T-helper 2 cell (primary cell): ENCODE measurements around the gene KIF4B.

Experiments used
- DNase-seq, 5 experiments: peaks; one replicate each; pipeline versions ENCODE4 v3.0.0 to v3.0.0-alpha.2; 2012 to 2022

Gene KIF4B

DNA sequence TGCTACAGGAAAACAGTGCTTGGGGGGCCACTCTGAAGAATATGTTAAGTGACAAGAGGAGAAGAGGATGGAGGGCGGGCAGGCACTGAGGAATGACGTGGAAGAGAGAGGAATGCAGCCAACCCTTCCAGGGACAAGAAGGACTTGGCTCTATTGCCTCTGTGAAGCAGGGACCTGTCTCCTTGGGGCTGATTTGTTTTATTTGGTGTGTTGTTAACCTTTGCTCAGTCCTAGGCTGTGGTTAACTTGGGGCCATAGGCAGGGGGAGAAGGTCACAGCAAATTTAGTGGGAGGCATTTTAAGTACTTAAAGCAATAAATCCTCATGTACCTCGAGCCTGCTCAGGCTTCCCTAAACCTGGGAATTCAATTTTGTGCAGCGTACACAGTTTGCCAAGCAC is 39.9 kb downstream of the KIF4B start:
- DNase-seq, result no peak

DNA sequence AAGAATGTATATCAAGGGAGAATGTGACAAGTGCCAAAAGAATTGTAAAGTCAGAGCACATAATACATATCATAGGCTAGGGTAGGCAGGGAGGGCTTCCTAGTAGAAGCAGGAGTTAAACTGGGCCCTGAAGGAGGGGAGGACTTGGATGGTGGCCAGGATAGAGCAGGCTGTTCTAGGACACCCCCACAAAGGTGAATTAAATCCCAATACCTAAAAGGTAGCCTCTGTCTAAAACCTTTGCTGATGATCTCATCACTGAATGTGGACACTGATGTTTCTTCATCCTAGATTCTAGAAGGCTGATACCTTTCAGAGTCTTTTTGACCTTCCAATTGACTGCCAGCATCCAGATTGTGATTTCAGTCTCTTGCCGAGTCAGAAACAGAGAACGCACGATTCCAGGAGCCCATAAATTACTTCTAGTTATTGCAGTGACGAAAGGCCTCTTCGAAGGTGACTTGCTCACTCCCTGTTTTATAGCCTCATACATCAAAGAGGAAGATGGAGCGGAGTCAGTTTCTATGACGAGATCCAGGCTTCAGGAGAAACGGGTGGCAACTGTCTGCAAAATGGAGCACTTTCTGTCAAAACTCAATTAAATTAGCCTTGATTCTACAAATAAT is 43.2 kb downstream of the KIF4B start:
- no peak for DNase-seq

DNA sequence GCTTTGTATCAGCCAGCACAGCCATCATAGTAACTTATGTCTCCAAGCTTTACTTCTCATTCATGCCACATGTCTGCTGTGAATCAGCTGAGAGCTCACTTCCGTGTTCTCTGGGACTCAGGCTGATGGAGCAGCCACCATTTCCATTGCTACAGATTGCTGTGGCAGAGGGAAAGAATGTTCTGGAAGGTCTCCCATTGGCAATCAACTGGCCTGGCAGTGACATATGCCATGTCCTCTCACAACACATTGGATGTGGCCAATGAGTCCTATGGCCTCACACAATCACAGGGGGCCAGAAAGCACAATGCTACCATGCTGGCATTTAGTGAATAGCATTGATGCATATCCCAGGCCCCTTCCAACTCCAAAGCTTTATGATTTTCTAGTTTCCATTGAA is 44.1 kb downstream of the KIF4B start:
- no peak for DNase-seq

DNA sequence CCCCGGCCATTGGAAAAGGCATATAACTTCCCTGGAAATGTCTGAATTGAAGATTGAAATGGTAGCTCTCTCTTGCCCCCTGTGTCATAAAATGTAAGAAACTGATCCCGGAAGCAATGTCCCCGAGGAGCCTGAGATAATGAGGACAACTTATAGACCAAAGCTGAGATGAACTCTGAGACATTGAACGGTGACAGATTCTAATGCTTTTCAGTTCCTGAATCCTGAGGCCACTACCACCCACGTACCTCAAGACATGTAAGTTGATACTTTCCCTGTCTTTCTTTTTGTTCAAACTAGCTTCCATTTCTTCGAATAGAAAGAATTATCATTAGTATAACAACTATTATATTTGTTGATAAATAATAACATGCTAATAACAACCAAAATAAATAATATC is 51.0 kb downstream of the KIF4B start:
- DNase-seq, result no peak

DNA sequence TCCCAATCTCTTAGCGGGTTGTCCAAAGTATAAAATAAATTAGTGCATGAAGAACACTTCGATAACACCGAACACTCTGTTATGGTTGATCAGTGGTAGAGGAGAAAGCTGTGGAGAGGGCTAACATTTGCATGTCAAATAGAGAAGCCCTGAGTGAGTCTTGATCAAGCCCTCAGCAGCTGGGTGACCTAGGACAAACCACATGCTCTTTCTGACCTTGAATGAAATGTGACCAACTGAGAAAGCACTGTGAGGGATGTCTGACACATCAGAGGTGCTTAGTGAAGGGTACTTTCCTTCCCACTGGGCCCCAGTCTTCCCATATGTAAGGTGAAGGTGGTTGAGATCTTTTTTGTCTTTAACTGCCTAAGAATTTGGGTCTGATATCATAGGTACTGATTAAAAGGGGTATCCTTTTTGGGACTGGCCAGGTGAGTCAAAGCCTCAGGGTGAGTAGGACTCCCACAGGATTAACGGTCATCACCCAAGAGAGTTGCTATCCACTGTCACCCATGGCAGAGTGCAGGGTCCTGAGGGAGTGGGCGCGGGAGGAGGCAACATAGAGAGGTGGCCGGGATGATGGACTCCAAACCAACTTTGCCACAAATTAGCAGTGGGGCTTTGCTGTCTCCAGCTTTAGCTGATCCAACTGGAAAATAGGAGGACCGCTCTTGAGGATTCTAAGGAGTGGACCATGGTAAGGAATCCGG is 53.5 kb downstream of the KIF4B start:
- DNase-seq, result no peak
